A549 (cell line): ENCODE results near the gene ARHGEF11.

ENCODE experiments used
- CBX8 ChIP-seq: fragments of 200-600 bp; sonication (generic); IDR thresholded peaks from 2 replicates; pipeline ENCODE4 v1.6.1; 2016
- CTCF ChIP-seq: fragments of >200 bp; sonication (Bioruptor Twin); formaldehyde crosslinking; IDR thresholded peaks from 3 replicates; pipeline ENCODE4 v1.5.1; 2016
- E2F6 ChIP-seq: IDR thresholded peaks from 2 replicates; pipeline ENCODE4 v1.6.1; 2012; ENCODE audit warnings: low read depth, borderline replicate concordance
- KDM1A ChIP-seq: fragments of 200-600 bp; sonication (generic); IDR thresholded peaks from 2 replicates; pipeline ENCODE4 v1.6.1; 2016; ENCODE audit warnings: low read depth, mild to moderate bottlenecking
- MYC ChIP-seq: IDR thresholded peaks from 2 replicates; pipeline ENCODE4 v1.6.1; 2012; ENCODE audit warnings: mild to moderate bottlenecking, inconsistent platforms, low read length, improper control_type of control experiment, borderline replicate concordance
- RCOR1 ChIP-seq: fragments of 150-350 bp; IDR thresholded peaks from 2 replicates; pipeline ENCODE4 v1.6.1; 2014; ENCODE audit warnings: antibody characterized with exemption, low read length, low read depth
- SREBF2 ChIP-seq: fragments of 450-650 bp; IDR thresholded peaks from 2 replicates; pipeline ENCODE4 v1.6.1; 2014; ENCODE audit warnings: mild to moderate bottlenecking, moderate library complexity

- no peak for TF ChIP-seq CBX8
- TF ChIP-seq CTCF: no peak
- no peak for TF ChIP-seq RCOR1
- no peak for TF ChIP-seq MYC
- TF ChIP-seq E2F6: no peak
- no peak for TF ChIP-seq SREBF2
- no peak for TF ChIP-seq KDM1A
Measured at GRCh38 chr1:156933136-156933535, 112.4 kb downstream of the ARHGEF11 start.
